ENCODE measurements around the gene TRIOBP. TPM values are rescaled to one million over a fixed set of nuclear protein-coding genes. Genes with fewer than 3 reads are reported as not detected.

TRIOBP gene
- total and polyA plus RNA-seq, 2 of the 4 experiments (the other 2 are of a cell fraction): 46.4 to 69.8 TPM

DNA sequence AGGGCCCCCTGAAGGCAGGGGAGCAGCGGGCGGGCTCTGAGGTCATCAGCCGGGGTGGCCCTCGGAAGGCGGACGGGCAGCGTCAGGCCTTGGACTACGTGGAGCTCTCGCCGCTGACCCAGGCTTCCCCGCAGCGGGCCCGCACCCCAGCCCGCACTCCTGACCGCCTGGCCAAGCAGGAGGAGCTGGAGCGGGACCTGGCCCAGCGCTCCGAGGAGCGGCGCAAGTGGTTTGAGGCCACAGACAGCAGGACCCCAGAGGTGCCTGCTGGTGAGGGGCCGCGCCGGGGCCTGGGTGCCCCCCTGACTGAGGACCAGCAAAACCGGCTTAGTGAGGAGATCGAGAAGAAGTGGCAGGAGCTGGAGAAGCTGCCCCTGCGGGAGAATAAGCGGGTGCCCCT is 60.8 kb downstream of the TRIOBP start:
- Histone ChIP-seq H2BK5ac (ENCODE audit: low read depth, low read length, poor library complexity, severe bottlenecking) (no peak overlapping the region), H4K5ac (ENCODE audit: low read depth, low read length) (no peak overlapping the region), H3K79me1 (ENCODE audit: low read depth in 1 of 2, low read length in 2 of 2) (peaks cover 34 to 90% of the 10 kb centered on the region in 2 experiments), H2BK15ac (ENCODE audit: low read depth, low read length) (no peak overlapping the region), H2AFZ (replicated peaks; ENCODE audit: low read length, poor library complexity) (no peak overlapping the region), H4K20me1 (ENCODE audit: insufficient read depth, low read length) (peaks cover 25% of the 10 kb centered on the region), H2AK9ac (replicated peaks; ENCODE audit: low read depth, low read length, poor library complexity) (no peak overlapping the region), H3K27me3 (ENCODE audit: control insufficient read depth, insufficient read depth, low read length) (no peaks in the 10 kb centered on the region), H4K91ac (ENCODE audit: insufficient read depth, low read depth, low read length) (no peak overlapping the region), H2BK120ac (ENCODE audit: low read depth, low read length) (no peak overlapping the region), H3K18ac (ENCODE audit: low read depth, low read length) (no peak overlapping the region), H3K4me3 (ENCODE audit: insufficient read depth, low read depth, low read length) (no peak overlapping the region), H3K56ac (ENCODE audit: extremely low read depth, insufficient read depth, low read length) (no peak overlapping the region), H2BK20ac (ENCODE audit: low read depth, low read length) (no peak overlapping the region), H3K23ac (ENCODE audit: low read depth, low read length) (no peak overlapping the region), H3K27ac (ENCODE audit: insufficient read depth, low read length) (no peak overlapping the region), H3K9me3 (ENCODE audit: control insufficient read depth, insufficient read depth, low read length) (no peaks in the 10 kb centered on the region), H4K8ac (ENCODE audit: low read depth in 2 of 2, low read length in 2 of 2) (no peak overlapping the region), H2AK5ac (ENCODE audit: low read depth, low read length) (no peak overlapping the region), H3K4ac (ENCODE audit: low read depth, low read length) (no peak overlapping the region), H3K9me1 (ENCODE audit: insufficient read depth, low read length) (peaks cover 21% of the 10 kb centered on the region), H3K14ac (replicated peaks; ENCODE audit: low read depth, low read length) (no peak overlapping the region), H3K4me2 (ENCODE audit: low read depth, low read length) (no peak overlapping the region), H3K4me1 (ENCODE audit: control insufficient read depth, insufficient read depth, low read length) (peaks cover 13% of the 10 kb centered on the region; the same call in 1 of the 2 replicates), H3K9ac (ENCODE audit: low read depth, low read length) (no peak overlapping the region), H3K36me3 (ENCODE audit: control insufficient read depth, insufficient read depth, low read length) (peaks cover 69% of the 10 kb centered on the region)
- ChIA-PET POLR2A (ENCODE audit: unreplicated experiment) (no interaction called here), CTCF (no interaction called here)
- in situ Hi-C loops (cut with MboI; ENCODE audit: low sequenced_read_pairs): no loop called here
- DNase-seq: no peak
- no peak for ATAC-seq (ENCODE audit: low read depth)
- no TSS peak for BruUV-seq (replicated peaks)
- TF ChIP-seq, protein P1, sequence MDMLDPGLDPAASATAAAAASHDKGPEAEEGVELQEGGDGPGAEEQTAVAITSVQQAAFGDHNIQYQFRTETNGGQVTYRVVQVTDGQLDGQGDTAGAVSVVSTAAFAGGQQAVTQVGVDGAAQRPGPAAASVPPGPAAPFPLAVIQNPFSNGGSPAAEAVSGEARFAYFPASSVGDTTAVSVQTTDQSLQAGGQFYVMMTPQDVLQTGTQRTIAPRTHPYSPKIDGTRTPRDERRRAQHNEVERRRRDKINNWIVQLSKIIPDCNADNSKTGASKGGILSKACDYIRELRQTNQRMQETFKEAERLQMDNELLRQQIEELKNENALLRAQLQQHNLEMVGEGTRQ (IDR thresholded peaks at IDR 0.05; ENCODE audit: low read depth, low read length): no peak
- no peak for TF ChIP-seq NFE2L2 (IDR thresholded peaks at IDR 0.05; ENCODE audit: low read depth, low read length)
- TF ChIP-seq RCOR1 (IDR thresholded peaks at IDR 0.05; ENCODE audit: insufficient replicate concordance, low read length): no peak
- TF ChIP-seq MAZ (IDR thresholded peaks at IDR 0.05; ENCODE audit: borderline replicate concordance, low read depth, low read length): no peak
- TF ChIP-seq MXI1 (IDR thresholded peaks at IDR 0.05; ENCODE audit: borderline replicate concordance, low read depth, low read length): no peak
- no peak for TF ChIP-seq RFX5 (IDR thresholded peaks at IDR 0.05; ENCODE audit: low read depth, low read length)
- TF ChIP-seq FOS (IDR thresholded peaks at IDR 0.05; ENCODE audit: low read depth, low read length): no peak
- no peak for TF ChIP-seq POLR2A (IDR thresholded peaks at IDR 0.05; ENCODE audit: low read depth, low read length)
- 96% methylated on average over 22 of the region's 27 CpGs; no CpG with 5 or more reads in 1 of the 2 experiments for WGBS, 2 experiments (ENCODE audit: extremely low coverage in 2 of 2, insufficient read length in 1 of 2)
- intact Hi-C loops (cut with micrococcal nuclease): no loop called here
- dilution Hi-C loops (cut with HindIII; ENCODE audit: low sequenced_read_pairs, unreplicated experiment): no loop called here

All from IMR-90 (cell line).